GM18505 (cell line): Measurements from ENCODE around the gene BMP7.

Experiments
- ATAC-seq: cut with Tn5 transposase; IDR thresholded peaks from one replicate; pipeline ENCODE4 v1.9.1; 2021; ENCODE audit not compliant: unreplicated experiment
- POLR2A ChIP-seq: IDR thresholded peaks from 4 replicates; pipeline ENCODE4 v1.6.1; 2011; ENCODE audit warnings: borderline replicate concordance; ENCODE audit not compliant: insufficient read depth, insufficient read length; ENCODE audit errors: extremely low read depth

BMP7 gene

DNA sequence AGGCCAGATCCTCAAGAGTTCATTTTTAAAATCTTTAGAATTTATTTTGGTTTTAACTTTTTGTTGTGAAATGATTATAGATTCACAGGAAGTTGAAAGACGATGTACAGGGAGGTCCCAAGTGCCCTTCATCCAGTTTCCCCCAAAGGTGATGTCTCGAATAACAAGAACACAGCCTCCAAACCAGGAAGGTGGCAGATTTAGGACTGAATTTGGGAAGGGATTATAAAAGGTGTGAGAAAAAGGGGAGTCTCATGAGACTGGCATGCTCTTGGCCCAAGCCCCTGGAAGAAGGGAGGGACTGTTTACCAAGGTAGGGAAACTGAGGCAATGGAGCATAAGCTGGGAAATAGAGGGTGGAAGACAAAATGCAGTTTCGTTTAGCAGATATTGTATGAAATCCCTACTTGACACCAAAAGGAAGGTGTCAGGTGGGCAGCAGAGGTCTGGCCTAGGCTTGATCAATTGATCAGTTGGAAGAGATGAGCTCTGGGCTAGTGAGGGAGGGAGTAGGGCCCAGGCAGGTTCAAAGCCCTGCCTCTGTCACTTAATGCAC lies 81.2 kb downstream of the BMP7 start:
- no peak for TF ChIP-seq POLR2A
- ATAC-seq: no peak

DNA sequence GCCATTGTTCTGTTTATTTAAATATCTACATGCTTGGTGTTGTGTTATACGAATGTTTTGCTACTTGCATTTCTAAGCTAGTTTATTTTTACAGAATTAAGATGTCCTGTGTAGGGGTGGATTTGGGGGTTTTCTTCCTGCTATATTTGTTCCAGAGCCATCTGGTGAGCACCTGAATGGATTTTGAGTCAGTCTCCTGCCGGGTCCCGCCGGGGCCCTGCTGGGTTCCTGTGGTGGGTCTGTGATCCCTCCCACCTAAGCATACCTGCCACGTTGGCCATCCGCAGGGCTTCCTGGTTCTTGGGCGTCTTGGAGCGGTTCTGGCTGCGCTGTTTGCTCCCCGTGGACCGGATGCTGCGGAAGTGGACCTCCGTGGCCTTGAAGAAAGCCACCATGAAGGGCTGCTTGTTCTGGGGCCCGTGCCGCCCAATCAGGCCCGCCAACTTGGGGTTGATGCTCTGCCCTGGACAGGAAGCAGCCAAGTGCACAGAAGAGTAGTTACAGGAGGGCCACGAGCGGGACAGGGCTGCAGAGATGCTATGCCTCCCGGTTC lies 82.9 kb downstream of the BMP7 start:
- TF ChIP-seq POLR2A: no peak

DNA sequence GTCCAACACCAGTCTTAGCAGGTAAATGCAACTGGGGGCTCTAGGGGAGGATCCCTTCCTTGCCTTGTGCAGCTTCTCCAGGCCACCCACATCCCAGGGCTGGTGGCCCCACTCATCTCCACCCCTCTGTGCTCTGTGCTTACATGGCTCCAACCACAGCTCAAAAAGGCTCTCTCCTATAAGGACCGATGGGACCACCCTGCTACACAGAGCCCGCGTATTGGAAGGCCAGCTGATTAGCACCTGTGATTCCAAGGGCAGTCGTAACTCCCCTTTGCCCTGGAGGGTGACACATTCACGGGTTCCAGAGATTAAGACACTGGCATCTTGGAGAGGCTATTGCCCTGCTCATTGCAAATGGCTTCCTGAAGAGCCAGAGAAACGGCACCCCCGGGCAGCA lies 84.8 kb downstream of the BMP7 start:
- TF ChIP-seq POLR2A: no peak
- ATAC-seq: no peak

More for the DNA sequence above, 82.9 kb downstream of the BMP7 start:
- ATAC-seq: no peak

DNA sequence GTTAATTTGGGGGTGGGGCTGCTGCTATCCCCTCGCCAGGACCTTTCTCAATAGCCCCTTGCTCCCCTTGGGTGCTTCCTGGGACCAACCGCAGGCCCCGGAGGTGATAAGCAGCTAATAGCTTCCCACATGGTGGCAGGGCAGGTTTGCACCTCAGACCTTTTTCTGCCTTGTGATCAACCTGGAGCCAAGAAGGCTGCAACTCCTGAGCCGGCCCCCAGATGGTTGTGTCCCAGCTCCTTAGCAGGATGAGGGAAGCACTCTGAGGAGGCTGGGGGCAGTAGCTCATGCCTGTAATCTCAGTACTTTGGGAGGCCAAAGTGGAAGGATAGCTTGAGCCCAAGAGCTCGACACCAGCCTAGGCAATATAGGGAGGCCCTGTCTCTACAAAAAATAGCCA lies 85.5 kb downstream of the BMP7 start:
- no peak for TF ChIP-seq POLR2A
- no peak for ATAC-seq

DNA sequence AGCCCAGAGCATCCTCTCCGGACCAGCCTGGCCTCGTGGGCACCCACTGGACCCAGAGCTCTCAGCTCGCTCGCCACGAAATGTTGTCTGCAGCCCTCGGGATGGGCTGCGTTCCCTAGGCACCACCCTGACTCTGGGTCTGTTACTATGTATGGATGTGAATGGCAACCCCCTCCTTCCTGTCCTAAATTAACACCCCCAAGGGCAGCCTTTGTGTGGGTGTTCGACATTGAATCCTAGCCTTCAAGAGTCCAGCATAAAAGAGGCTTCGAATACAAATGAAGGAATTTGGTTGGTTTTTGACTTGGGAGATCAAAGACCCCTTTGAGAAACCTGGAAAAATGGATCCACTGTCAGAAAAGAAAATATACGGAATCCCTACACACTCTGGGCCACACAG lies 86.1 kb downstream of the BMP7 start:
- no peak for ATAC-seq
- TF ChIP-seq POLR2A: no peak

DNA sequence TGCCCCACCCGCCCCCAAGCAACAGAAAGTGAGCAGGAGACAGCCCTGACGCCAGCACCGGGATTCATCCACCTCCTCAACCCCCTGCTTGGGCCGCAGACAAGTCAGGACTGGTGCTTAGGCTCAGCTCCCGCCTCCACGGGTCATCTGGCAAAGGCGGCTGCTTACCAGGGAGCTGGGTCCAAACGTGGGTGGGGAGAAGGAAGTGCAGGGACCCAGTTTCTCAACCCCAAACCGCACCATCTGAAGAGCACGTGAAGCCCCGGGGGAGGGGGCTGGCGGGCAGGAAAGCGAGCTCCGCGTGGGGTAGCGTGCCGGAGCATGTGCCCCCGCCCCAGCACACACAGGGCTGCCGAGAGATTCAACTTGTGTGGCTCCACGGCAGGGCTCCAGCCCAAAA lies 87.2 kb downstream of the BMP7 start:
- no peak for ATAC-seq
- TF ChIP-seq POLR2A: no peak

DNA sequence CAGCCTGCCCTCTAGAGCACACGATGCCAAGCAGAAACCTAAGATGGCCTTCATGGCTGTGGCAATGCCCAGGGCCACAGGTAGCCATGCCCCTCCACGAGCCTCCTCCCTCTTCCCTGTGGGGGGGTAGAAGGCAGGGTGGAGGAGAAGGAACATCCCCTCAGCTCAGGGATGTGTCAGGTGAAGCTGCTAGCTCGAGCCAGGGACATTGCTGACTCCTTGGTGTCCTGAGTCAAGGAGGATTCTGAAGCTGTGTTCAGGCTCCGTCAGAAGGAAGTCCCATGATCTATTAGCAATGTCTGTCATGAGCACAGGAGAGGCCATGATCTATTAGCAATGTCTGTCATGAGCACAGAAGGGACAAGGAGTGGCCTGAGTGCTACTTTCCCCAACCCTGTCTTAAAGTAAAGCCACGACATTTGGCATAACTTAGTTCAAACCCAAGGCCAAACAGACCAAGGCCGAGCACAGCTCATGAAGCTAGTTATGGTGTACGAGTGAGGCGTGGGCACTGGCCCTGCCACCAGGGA lies 87.8 kb downstream of the BMP7 start:
- no peak for ATAC-seq
- no peak for TF ChIP-seq POLR2A

DNA sequence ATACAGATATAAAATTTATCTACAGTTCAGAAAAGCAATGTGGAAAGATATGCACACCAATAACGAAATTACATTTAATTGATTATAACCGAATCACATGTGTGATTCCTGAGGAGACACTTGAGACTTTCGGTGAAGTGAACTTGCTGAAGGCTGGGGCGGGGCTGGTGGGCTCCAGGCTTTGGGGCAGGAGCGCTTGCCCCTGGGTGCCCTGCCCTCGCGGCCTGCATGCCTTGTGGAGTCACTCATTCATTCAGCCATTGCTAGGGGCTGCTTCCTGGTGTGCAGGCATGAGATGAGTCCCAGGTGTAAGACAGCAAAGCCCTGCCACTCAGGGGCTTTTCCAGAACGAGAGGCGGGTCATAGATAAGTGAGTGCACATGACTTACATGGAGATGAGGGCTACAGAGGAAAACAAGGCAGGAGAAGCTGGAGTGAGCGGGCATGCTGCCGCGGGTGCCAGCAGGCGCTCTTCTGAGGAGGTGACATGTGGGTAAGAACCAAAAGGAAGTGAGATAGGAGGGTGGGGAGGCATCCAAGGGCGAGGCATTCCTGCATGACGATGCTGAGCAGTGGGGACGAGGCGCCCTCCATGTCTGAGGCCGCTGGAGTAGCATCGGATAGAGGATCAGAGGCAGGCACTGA lies 88.7 kb downstream of the BMP7 start:
- TF ChIP-seq POLR2A: no peak
- no peak for ATAC-seq

DNA sequence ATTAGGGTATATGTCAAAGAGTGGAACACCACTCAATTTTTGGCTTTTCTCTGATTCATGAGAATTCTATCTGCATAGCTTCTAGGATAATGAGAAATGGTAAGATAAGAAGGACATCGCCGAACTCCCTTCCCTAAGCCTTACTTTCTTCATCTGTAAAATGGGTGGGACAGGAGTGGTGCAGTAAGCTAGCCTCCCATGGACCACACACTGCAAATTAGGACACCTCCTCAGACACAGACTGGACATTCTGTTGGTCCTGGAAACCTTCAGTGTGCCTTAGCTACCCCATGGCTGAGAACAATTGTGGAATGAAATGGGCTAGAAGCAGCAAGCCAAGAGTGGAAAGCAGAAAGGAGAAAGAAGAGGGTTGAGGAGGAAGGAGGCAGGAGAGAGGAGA lies 89.6 kb downstream of the BMP7 start:
- no peak for TF ChIP-seq POLR2A

DNA sequence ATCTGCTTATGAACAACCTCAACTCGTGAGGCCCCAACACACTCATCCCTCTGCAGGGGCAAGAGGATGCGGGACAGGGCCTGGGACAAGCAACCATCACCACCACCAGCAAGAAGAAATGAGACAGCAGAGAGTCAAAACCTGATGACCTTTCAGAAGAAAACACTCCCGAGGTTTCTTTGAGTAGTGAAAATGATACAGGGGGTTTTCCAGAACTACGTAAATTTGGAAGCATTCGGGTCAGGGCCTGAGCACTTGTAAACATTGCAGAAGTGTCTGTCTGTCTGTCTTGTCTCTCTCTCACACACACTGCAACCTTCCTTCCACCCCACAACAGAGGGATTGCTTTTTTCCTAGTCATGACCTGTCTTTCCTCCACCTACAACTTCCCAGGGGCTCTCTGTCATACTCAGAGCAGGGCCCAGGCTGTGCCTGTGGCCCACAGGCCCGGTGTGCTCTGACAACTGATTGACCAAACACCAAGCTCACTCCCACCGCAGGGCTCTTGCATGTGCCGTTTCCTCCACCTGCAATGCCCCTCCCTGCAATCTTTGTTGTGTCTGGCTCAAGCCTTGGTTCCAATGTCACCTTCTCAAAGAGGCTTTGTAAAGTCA lies 90.9 kb downstream of the BMP7 start:
- no peak for ATAC-seq
- TF ChIP-seq POLR2A: no peak

More for the DNA sequence above, 89.6 kb downstream of the BMP7 start:
- ATAC-seq: no peak

DNA sequence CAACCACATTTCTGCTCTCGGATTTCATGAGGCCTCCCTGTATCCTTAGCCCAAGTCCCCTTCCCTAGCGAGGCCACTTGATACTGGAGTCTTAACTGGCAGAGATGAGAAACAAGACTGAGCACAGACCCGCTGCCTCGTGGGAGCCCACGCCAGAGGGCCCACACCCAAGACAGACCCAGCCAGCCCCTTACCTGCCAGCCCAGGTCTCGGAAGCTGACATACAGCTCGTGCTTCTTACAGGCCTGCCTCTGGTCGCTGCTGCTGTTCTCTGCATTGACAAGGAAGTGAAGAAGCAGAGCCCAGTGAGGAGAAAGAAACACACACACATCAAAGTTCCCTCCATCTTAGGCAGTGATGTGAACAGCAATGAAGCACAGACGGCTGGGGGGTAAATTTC lies 91.7 kb downstream of the BMP7 start:
- TF ChIP-seq POLR2A: no peak
- ATAC-seq: no peak

DNA sequence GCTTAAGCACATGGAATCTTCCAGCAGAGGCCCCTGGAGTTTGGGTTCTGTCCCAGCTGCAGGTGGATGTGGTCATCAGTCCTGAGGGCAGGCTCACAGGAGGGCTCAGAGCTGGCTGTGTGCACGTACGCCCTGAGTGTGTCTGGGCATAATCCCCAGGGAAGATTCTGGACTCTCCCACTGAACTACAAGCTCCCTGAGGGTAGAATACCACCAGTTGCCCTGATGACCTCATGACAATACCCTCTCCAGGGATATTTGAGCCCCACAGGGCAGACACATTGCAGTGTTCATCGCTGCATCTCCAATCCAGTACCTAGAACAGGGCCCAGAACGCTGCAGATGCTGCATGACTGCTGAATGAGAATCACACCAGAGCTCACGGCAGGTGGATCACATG lies 92.5 kb downstream of the BMP7 start:
- no peak for ATAC-seq
- no peak for TF ChIP-seq POLR2A

DNA sequence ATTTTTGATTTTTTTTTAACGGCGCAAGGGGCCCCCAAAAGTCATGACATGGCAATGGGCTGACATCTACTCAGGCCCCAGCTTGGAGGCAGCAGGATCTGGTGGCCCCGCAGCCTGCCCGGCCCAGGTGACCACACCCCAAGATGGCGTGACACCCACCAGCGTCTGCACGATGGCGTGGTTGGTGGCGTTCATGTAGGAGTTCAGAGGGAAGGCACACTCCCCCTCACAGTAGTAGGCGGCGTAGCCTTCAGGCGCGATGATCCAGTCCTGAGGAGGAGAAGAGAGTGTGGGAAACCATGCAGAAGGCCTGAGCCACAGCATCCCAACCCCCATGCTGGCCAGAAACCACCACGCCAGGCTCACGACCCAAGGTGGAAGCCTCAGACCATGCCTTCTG lies 93.4 kb downstream of the BMP7 start:
- TF ChIP-seq POLR2A: no peak
- ATAC-seq: no peak

DNA sequence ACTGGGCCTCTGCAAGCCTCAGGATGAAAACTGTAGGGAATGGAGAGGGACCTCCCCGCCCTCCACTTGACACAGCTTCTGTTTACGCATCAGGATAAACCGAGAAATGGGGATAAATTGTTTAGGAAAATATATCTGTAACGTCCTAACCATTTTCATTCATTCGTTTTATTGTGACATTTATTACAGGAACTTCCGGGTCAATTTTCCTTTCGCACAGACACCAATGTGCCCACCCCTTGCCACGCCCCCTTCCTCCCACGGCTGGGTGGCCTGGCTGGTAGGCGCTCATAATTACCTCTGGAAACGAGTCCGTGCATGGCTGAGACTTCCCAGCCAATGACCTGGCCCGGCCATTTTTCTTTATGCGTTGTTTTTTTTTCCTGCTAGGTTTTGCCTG lies 96.1 kb downstream of the BMP7 start:
- no peak for TF ChIP-seq POLR2A
- ATAC-seq: no peak
